SU-DHL-6 (cell line): Measurements from ENCODE around the gene RMP24.

Experiments used
- CTCF ChIP-seq: fragments of 200-600 bp; sonication (generic); IDR thresholded peaks from one replicate; pipeline ENCODE4 v1.5.1; 2017; ENCODE audit warnings: antibody characterized with exemption, mild to moderate bottlenecking, low read length, moderate library complexity; ENCODE audit not compliant: insufficient read depth, poor library complexity, severe bottlenecking
- EZH2phosphoT487 ChIP-seq: fragments of 200-600 bp; sonication (generic), shearing (Covaris generic); conservative IDR thresholded peaks from 2 replicates; pipeline ENCODE4 v1.6.1; 2018; ENCODE audit warnings: mild to moderate bottlenecking, antibody characterized with exemption, low read length, moderate library complexity, mixed read lengths

- TF ChIP-seq CTCF (no peak), EZH2phosphoT487 (no peak)
These were observed 2.8 kb upstream of the RMP24 start for GRCh38 chr18:35969676-35970075.
